T-helper 1 cell (primary cell): ENCODE data around the gene APH1B.
"Not testable (repeated sequence)": the region's sequence is repeated elsewhere in the genome, so short reads cannot be mapped to it uniquely, and the experiment has no call there.

Experiments used
- DNase-seq, 5 donors: peaks; one replicate each; pipeline ENCODE4 v3.0.0-alpha.2; 2012 to 2020

Gene APH1B

DNA sequence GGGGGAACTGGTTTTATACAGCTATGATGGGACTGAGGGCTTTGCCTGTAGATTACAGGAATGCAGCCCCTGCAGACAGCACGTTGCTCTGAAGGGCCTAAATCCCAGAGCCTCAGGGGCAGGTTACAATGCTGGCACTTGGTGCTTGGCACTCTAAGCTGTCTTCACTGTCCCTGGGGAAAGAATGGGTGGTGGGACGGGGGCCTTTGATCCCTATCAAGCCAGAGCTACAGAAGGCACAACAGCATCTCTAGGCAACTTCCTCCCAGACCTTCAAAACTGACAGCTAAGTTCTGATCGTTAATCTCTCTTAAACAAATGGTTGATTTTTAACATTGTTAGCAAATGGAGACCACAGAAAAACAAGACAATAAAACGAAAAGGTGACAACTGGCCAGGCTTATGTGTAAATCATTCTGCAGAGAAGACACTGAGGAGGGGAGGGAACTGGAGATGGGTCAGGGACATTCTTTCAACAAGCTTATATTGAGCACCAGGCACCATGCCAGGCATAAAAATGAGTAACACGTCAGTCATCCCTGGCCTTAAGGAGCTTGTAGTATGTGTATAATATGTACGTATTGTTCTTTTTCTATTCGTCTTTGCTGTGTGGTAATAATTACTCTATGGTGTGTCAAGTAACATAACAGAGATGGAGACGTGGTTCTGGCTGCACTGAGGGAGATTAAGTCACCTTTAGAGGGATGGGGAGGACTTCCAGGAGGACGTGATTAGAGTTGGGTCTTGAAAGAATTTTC is 55.1 kb downstream of the APH1B start:
- DNase-seq, result no peak

DNA sequence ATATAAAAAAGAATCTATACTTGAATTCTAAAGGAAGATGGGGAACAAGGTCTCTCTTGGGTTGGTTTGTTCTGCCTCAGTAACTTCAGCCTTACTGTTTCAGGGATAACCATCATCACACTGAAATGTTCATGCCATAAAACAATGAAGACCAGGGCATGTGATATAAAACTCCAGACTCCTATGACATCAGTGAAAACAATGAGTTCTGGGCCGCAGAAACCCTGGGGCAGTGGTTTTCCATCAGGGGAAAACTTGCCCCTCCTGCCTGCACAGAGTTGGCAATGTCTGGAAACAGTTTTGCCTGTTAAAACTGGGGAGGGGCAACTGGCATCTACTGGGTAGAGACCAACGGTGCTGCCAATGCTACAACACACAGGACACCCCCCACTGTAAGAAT is 57.4 kb downstream of the APH1B start:
- no peak for DNase-seq

DNA sequence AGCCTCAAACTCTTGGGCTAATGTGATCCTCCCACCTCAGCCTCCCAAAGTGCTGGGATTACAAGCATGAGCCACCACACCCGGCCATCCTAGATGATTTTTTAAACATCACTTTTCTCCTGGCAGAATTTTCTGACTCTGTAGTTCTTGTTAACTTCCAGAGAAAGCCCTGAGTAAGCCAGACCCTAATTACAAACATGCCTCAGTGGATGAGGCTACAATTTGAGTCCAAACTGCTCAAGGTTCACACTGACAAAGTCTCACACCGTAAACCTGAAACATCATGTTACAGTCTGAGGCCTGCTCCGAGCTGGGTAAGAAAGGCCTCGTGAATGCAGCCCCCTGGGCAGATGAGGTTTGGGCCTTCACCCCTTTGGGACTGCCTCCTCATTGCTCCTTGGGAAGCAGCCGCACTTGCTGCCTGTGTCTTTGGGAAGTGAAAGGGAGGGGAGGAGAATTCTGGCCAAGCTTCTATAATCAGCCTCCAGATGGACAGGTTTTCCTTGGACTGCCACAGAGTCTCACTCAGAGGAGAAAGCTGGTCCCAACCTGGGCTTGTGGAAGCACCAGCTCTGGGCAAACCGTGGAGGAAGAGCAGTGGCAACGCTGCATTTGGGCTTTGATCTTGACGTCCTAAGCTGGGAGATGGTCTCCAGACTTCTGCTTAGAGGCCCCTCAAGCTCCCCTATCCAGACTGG is 58.3 kb downstream of the APH1B start:
- no peak for DNase-seq

DNA sequence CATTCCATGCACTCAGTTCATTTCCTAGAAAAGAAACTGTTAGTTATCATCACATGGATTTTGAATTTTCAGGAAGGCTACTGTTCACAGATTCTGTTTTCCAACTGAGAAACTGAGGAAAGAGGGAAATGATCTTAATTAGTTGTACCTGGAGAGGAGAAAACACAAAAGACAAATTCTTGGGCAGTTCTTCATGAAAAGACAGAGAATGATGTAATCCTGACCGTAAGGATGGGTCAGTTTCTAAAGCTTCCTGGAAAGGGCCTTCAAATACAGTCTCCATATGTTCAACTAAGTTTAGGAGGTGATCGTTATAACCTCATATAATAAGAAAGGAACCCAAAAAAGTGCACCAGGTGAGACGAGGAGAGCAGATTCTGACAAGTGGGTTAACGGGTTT is 59.6 kb downstream of the APH1B start:
- no peak for DNase-seq

DNA sequence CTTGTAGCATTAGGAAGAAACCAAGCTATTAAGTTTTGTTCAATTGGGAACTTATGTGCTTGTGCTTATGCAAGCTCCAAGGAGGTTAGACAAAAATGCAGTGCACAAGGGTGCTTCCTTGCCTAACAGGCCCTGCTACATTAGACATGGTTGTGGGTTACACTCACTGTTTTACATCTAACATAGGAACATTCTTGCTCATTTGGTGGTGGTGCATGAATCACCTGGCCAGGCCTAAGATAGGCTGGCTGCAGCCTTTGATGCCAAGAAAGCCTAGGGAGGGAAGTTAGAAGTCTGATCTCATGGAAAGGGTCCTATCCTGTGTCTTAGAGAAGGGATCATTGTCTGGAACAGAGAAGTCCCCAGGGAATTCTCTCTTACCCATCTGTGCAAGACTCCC is 60.8 kb downstream of the APH1B start:
- no peak for DNase-seq

DNA sequence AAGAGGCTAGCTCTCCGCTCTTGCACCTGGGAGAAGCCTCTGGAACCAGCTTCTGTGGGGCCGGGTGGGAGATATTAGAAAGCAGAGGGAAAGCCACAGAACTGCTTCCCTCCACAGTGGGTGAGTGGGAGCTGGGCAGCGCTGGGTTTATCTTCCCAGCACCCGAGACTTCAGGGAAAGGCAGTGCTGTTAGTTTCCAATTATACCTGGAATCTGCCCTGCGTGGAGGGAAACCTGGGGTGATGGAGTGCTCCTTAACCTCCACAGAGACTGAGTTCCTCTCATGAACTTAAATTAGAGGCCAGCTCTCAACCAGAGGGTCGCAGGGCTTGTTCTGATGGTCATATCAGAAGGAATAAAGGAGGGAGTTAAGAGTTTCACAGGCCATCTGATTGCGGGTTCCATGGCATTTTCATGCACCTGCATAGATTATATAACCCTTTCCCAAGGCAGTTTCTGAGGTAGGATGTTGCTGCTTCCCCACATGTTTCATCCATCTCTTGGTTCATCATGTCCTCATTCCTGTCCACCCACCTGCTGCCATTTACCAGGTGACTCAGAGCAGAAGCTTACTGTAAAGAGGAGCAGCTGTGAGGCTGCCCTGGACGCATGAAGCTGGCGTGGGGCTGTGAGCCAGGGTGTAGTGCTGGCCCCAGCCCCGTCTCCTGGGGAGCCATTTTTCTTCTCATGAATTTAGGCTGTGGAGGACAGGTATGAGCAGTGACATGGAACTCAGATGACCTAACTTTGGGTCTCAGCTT is 61.8 kb downstream of the APH1B start:
- no peak for DNase-seq

DNA sequence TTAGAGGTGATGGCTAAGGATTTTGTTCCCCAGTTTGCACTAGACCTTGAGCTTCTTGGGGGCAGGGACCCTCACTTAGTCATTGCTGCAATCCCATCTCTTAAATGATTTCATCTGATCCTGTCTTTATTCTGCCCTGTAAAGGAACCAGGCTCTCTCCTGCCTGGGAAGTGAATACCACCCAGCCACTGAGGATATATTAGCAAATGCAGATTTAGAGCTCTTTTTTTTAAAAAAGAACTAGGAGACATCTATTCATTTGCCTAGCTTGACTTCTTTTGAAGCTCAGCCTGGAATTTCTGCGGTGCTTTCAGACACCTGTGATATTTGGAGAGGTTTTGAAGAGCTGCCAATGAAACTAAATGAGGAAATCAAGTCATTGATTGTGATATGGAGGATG is 62.4 kb downstream of the APH1B start:
- no peak for DNase-seq

DNA sequence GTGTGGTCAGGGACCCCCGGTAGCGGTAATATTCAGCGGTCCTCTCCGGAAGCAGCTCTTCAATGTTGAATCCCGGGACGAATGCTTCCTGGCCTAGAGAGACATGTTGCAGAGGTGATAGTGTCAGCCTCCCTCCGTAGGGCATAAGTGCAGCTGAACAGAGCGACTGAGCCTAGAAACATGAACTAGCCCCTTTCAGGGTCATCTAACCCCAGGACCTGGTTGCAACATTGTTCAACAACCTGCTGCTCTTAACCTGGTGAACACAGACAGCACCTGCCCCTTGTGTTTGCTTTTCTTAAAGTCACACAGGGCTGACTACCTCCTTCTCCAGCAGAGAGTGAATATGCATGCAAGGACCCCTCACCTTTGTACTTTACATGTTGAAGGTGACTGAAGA is 62.9 kb downstream of the APH1B start:
- DNase-seq, result no peak

GRCh38 chr15:63340878-63341277 is 63.5 kb downstream of the APH1B start:
- DNase-seq, result no peak

DNA sequence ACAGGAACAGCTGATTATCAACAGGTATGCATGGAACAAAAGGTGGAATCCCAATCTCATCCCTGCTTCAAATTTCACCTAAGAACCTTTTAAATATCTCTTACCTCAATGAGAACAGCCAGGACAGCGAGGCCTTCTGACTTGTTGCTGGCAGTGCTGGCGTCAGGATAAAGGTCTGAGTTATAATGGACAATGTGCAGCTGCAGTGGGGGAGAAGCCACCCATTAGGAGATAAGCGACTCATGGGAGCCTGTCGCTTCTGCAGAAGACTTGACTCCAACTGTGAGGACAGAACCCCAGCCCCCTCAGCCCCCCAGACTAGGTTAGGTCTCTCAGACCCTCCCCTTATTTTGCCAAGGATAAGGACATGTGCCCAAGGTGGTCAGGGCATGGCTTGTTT is 64.5 kb downstream of the APH1B start:
- DNase-seq, result no peak

- DNase-seq, result not testable (repeated sequence)
Observed at GRCh38 chr15:63342996-63343562, 65.7 kb downstream of the APH1B start.

- no peak for DNase-seq
Observed at GRCh38 chr15:63344731-63345390, 67.5 kb downstream of the APH1B start.

GRCh38 chr15:63345391-63345752 is 68.0 kb downstream of the APH1B start:
- DNase-seq, result no peak

GRCh38 chr15:63347074-63347857 is 69.9 kb downstream of the APH1B start:
- no peak for DNase-seq

- no peak for DNase-seq
Observed at GRCh38 chr15:63348392-63348791, 71.0 kb downstream of the APH1B start.

GRCh38 chr15:63349156-63349555 is 71.8 kb downstream of the APH1B start:
- DNase-seq, result no peak

- DNase-seq, result no peak
Observed at GRCh38 chr15:63349621-63350020, 72.2 kb downstream of the APH1B start.

GRCh38 chr15:63350178-63350621 is 72.8 kb downstream of the APH1B start:
- DNase-seq, result no peak

DNA sequence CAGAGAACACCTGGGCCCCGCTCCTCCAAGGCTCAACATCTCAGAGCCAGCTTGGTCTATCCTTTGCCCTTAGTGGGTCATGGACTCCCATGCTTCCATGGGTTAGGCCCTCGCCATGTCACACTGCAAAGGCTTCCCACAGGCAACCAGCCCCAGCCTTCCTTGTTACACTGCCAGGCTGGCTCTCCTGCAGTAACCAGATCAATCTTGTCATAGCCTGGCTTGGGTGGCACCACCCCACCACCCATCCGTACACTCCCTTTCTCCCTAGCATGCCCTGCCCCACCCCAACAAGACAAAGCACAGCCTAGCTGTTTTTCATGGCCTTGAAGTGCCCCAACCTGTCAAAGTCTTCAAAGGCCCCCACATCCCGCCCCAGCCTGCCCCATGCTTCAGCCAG is 73.8 kb downstream of the APH1B start:
- no peak for DNase-seq

- DNase-seq, result no peak
Observed at GRCh38 chr15:63352808-63353207, 75.4 kb downstream of the APH1B start.

DNA sequence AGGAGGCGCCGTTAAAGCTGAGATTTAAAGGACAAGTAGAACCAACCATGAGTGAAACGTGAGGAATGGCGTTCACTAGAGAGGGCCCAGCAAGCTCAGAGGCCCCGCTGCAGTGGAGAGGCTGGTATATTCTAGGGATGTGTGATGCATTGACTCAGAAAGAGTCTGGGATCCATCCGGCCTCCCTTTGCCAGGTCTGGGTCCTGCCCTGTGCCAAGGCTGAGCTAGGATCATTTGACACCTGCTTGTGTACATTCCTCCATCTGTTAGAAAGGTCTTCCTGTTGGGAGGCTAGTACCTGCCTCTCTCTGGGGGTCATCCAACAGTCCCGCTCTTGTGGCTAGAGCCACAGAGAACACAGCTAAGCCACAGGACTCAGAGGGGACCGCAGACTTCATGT is 75.9 kb downstream of the APH1B start:
- DNase-seq, result no peak

DNA sequence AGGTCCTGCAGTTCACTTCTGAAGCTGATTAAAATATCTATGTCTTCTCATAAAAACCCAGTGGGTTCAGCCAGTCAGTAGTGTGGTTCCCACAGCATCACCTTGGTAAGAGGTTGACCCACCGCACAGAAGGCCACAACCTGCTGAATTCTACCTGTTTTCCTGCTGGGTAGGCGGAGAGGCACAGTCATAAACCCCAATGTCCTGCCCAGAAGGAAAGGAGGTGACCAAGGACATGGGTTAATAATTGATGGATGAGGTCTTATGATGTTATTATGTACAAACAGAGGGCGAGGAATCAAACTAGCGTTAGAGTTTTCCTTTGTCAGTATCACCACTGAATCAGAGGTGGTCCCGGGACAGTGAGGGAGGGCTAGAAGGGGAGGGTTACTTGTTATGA is 76.5 kb downstream of the APH1B start:
- DNase-seq, result no peak
